ENCODE data around the gene INO80E. TPM values are rescaled to one million over a fixed set of nuclear protein-coding genes. Genes with fewer than 3 reads are reported as not detected.

The INO80E gene
- total RNA-seq, 1 experiment from 2014 or later: 89.8 TPM

GRCh38 chr16:30023586-30023985 lies 27.5 kb downstream of the INO80E start (continued):
- no peak for TF ChIP-seq YY1 (IDR thresholded peaks at IDR 0.05; ENCODE audit: extremely low read depth, insufficient replicate concordance, low read depth, low read length)
- no peak for TF ChIP-seq JUND (IDR thresholded peaks at IDR 0.05)
- no peak for TF ChIP-seq CBX3 (IDR thresholded peaks at IDR 0.05; ENCODE audit: low read depth)
- no peak for TF ChIP-seq ELF1 (IDR thresholded peaks at IDR 0.05; ENCODE audit: borderline replicate concordance, low read depth)

- ChIA-PET POLR2A (no interaction called here), CTCF (no interaction called here), RAD21 (ENCODE audit: low non-redundant PET in 1 of 2, low total read pairs in 2 of 2, uncharacterized antibody in 2 of 2, unreplicated experiment in 2 of 2) (no interaction called here)
- H3K9me3 ChIP-seq (ENCODE audit: control insufficient read depth in 1 of 2, insufficient read depth in 1 of 2, low read depth in 1 of 2, low read length in 2 of 2): no peaks in the 10 kb centered on the region
- H3K27ac ChIP-seq (ENCODE audit: low read depth, low read length): no peak overlapping the region
- TF ChIP-seq JUND (IDR thresholded peaks at IDR 0.05) (no peak), ZBTB33 (IDR thresholded peaks at IDR 0.05; ENCODE audit: extremely low read depth, insufficient replicate concordance, low read length) (no peak), SRF (IDR thresholded peaks at IDR 0.05; ENCODE audit: low read depth) (no peak), CEBPB (IDR thresholded peaks at IDR 0.05; ENCODE audit: low read depth) (no peak), POLR2AphosphoS5 (IDR thresholded peaks at IDR 0.05; ENCODE audit: low read depth, low read length) (no peak), EZH2 (IDR thresholded peaks at IDR 0.05) (no peak), MAX (IDR thresholded peaks at IDR 0.05) (no peak), REST (IDR thresholded peaks at IDR 0.05; ENCODE audit: low read depth) (no peak)
- H3K4me3 ChIP-seq (replicated peaks in 1 of 2; ENCODE audit: low read depth in 1 of 2, low read length in 2 of 2): no peak overlapping the region
- H2AFZ ChIP-seq (ENCODE audit: low read depth, low read length, poor library complexity, severe bottlenecking): no peak overlapping the region
- H3K9ac ChIP-seq (ENCODE audit: low read length): no peak overlapping the region
- H3K9me2 ChIP-seq (ENCODE audit: insufficient read depth): no peaks in the 10 kb centered on the region
- peaks cover 0 to 15% of the 10 kb centered on the region in 2 experiments; a peak in 3 of 4 replicates for H3K4me1 ChIP-seq (ENCODE audit: control insufficient read depth in 1 of 2, insufficient read depth in 2 of 2, low read length in 2 of 2)
- H3K4me2 ChIP-seq (ENCODE audit: low read length): no peak overlapping the region
- ATAC-seq: no peak
- DNase-seq (ENCODE audit: low read depth, low spot score): no peak
- H3K27me3 ChIP-seq (ENCODE audit: insufficient read depth, low read length): no peaks in the 10 kb centered on the region
- intact Hi-C loops (cut with micrococcal nuclease): loop anchor here (10.0 kb wide), 1 partner anchor 910 kb away; no protein-coding TSS in a partner anchor
- no TSS peak for BruUV-seq (replicated peaks)
- no peaks in the 10 kb centered on the region for H4K20me1 ChIP-seq (ENCODE audit: insufficient read depth)
- no peaks in the 10 kb centered on the region for H3K36me3 ChIP-seq (ENCODE audit: control insufficient read depth in 1 of 2, insufficient read depth in 2 of 2, low read length in 2 of 2)
- no peaks in the 10 kb centered on the region for H3K79me2 ChIP-seq (ENCODE audit: insufficient read depth, low read length)
Observed at GRCh38 chr16:30024451-30024850, 28.4 kb downstream of the INO80E start.

All from HCT116 (cell line).